Endothelial cell of umbilical vein (primary cell): ENCODE data around the gene MNAT1. TPM values are rescaled to one million over a fixed set of nuclear protein-coding genes. Genes with fewer than 3 reads are reported as not detected.

Source experiments
- BruUV-seq: library from RNA; stranded (reverse); fragments of 400-500 nt; replicated peaks from 2 replicates; lab custom pipeline; 2021; lab: Mats Ljungman, UMichigan
- CTCF ChIA-PET: fragments of 300-600, 350-600 bp; sonication (Branson Sonifier 250); formaldehyde crosslinking; loops from one replicate; lab custom pipeline; 2021; ENCODE audit warnings: antibody characterized with exemption, inconsistent platforms; lab: Charles Lee
- POLR2A ChIA-PET: fragments of 300-600, 350-600 bp; sonication (Branson Sonifier 250); formaldehyde crosslinking; loops from one replicate; lab custom pipeline; 2021; ENCODE audit warnings: antibody characterized with exemption, inconsistent platforms; lab: Charles Lee
- DNase-seq: peaks from one replicate; pipeline ENCODE4 v3.0.0-alpha.2; 2011; ENCODE audit warnings: low read depth, low spot score
- FAIRE-seq: peaks from 2 replicates; lab custom pipeline; 2011; peaks lifted over from hg19 to GRCh38; lab: Jason Lieb, UNC
- H2AFZ ChIP-seq: 2 replicates; pipeline ENCODE4 v1.6.0; 2012; ENCODE audit warnings: low read depth, low read length, control low read depth, inconsistent platforms
- H3K27ac ChIP-seq: 2 replicates; pipeline ENCODE4 v1.5.1; 2011; ENCODE audit warnings: low read depth, mild to moderate bottlenecking, control low read depth, low read length, moderate library complexity; ENCODE audit not compliant: insufficient read depth
- H3K27me3 ChIP-seq, 2 experiments: 2 replicates each; pipeline versions ENCODE4 v1.6.0 to v1.6.1; 2011; ENCODE audit warnings: low read length in 2 of 2, mixed read lengths in 1 of 2; ENCODE audit not compliant: control insufficient read depth in 2 of 2, insufficient read depth in 2 of 2
- H3K36me3 ChIP-seq, 2 experiments: 2 replicates in 1 of 2; 3 replicates in 1 of 2; pipeline ENCODE4 v1.5.1; 2011; ENCODE audit warnings: low read length in 2 of 2, mild to moderate bottlenecking in 1 of 2, moderate library complexity in 1 of 2; ENCODE audit not compliant: control insufficient read depth in 2 of 2, insufficient read depth in 2 of 2; ENCODE audit errors: extremely low read depth in 1 of 2
- H3K4me1 ChIP-seq: 3 replicates; pipeline ENCODE4 v1.5.1; 2011; ENCODE audit warnings: mild to moderate bottlenecking, low read length; ENCODE audit not compliant: control insufficient read depth, insufficient read depth; ENCODE audit errors: extremely low read depth
- H3K4me2 ChIP-seq: 2 replicates; pipeline ENCODE4 v1.6.1; 2011; ENCODE audit warnings: low read length, control low read depth, mixed read lengths; ENCODE audit not compliant: insufficient read depth
- H3K4me3 ChIP-seq, 3 experiments: fragments of 200-600 bp in 1 of 3; sonication (generic), shearing (Covaris generic) in 1 of 3; replicated peaks in 1 of 3; 2 replicates each; pipeline ENCODE4 v1.5.1; 2011 to 2016; ENCODE audit warnings: control low read depth in 3 of 3, low read length in 3 of 3, mild to moderate bottlenecking in 2 of 3, inconsistent platforms in 1 of 3, low read depth in 1 of 3, moderate library complexity in 1 of 3; ENCODE audit not compliant: insufficient read depth in 1 of 3
- H3K79me2 ChIP-seq: 2 replicates; pipeline ENCODE4 v1.6.0; 2012; ENCODE audit warnings: low read length, inconsistent platforms; ENCODE audit not compliant: control insufficient read depth, insufficient read depth
- H3K9ac ChIP-seq: replicated peaks from 2 replicates; pipeline ENCODE3; 2011; ENCODE audit warnings: low read length, control low read depth; ENCODE audit not compliant: insufficient read depth; ENCODE audit errors: extremely low read depth
- H3K9me1 ChIP-seq: replicated peaks from 3 replicates; pipeline ENCODE4 v1.6.0; 2011; ENCODE audit warnings: mild to moderate bottlenecking, low read length; ENCODE audit not compliant: control insufficient read depth, insufficient read depth; ENCODE audit errors: extremely low read depth
- H3K9me3 ChIP-seq: replicated peaks from 2 replicates; pipeline ENCODE4 v1.5.1; 2012; ENCODE audit warnings: low read length, inconsistent platforms; ENCODE audit not compliant: control insufficient read depth, insufficient read depth
- H4K20me1 ChIP-seq: replicated peaks from 2 replicates; pipeline ENCODE3; 2011; ENCODE audit warnings: mild to moderate bottlenecking, low read length; ENCODE audit not compliant: control insufficient read depth, insufficient read depth; ENCODE audit errors: extremely low read depth
- EZH2 ChIP-seq: IDR thresholded peaks from 2 replicates; pipeline ENCODE4 v1.6.1; 2012; ENCODE audit warnings: borderline replicate concordance, low read depth, mild to moderate bottlenecking, moderate library complexity, low read length, inconsistent platforms; ENCODE audit not compliant: severe bottlenecking
- FOS ChIP-seq: IDR thresholded peaks from 2 replicates; pipeline ENCODE4 v1.6.1; 2011; ENCODE audit warnings: mild to moderate bottlenecking, low read length, moderate library complexity, borderline replicate concordance; ENCODE audit not compliant: insufficient read depth
- GATA2 ChIP-seq: IDR thresholded peaks from 2 replicates; pipeline ENCODE4 v1.7.0; 2011; ENCODE audit warnings: low read depth, mild to moderate bottlenecking, moderate library complexity, mixed read lengths, low read length; ENCODE audit not compliant: insufficient read length, insufficient read depth
- JUN ChIP-seq: IDR thresholded peaks from 2 replicates; pipeline ENCODE4 v1.6.1; 2011; ENCODE audit warnings: borderline replicate concordance, low read depth; ENCODE audit not compliant: insufficient read length, insufficient read depth
- MYC ChIP-seq: IDR thresholded peaks from one replicate; pipeline ENCODE4 v1.6.1; 2011; ENCODE audit warnings: mild to moderate bottlenecking, low read depth, low read length
- POLR2A ChIP-seq: IDR thresholded peaks from 2 replicates; pipeline ENCODE4 v1.6.1; 2012; ENCODE audit warnings: low read depth, mild to moderate bottlenecking, control low read depth, low read length
- POLR2AphosphoS5 ChIP-seq: IDR thresholded peaks from 2 replicates; pipeline ENCODE4 v1.6.1; 2012; ENCODE audit warnings: low read depth, mild to moderate bottlenecking, control low read depth, low read length, moderate library complexity; ENCODE audit not compliant: insufficient read depth
- dilution Hi-C: fragments of 300-500 bp; cut with MboI; formaldehyde crosslinking; loops from one replicate; pipeline ENCODE4 v1.15.0; 2019; ENCODE audit warnings: low sequenced_read_pairs; ENCODE audit not compliant: extremely low pct_ligation_motif_present
- intact Hi-C: fragments of 100-400 bp; cut with micrococcal nuclease; formaldehyde crosslinking; loops from one replicate; pipeline ENCODE4 v1.10.0; 2022
- polyA plus RNA-seq, 4 experiments: library from polyadenylated mRNA; depleted of rRNA in 3 of 4; stranded (reverse) in 3 of 4; unstranded in 1 of 4; fragments of >200 nt; gene quantifications; 2 replicates each; pipeline versions ENCODE4 v1.2.1 to v1.2.3, GENCODE V29; 2011 to 2012; ENCODE audit warnings: missing spikeins in 1 of 4
- total RNA-seq: library from RNA; stranded (reverse); gene quantifications from 2 replicates; pipeline ENCODE4 v1.2.3, GENCODE V29; 2021
- TF ChIP-seq, protein P1 (sequence below): IDR thresholded peaks from 2 replicates; pipeline ENCODE4 v1.6.1; 2011; ENCODE audit not compliant: insufficient read depth, insufficient read length
- TF ChIP-seq, protein P2 (sequence below), 2 donors: IDR thresholded peaks; 1 replicate in 1 of 2; 2 replicates in 1 of 2; pipeline ENCODE4 v1.5.1; 2011; ENCODE audit warnings: low read length in 2 of 2, mild to moderate bottlenecking in 2 of 2, moderate library complexity in 2 of 2, control low read depth in 1 of 2, inconsistent platforms in 1 of 2, low read depth in 1 of 2; ENCODE audit not compliant: insufficient read depth in 1 of 2; ENCODE audit errors: extremely low read depth in 1 of 2

The MNAT1 gene
- total and polyA plus RNA-seq, 2 donors (not counting 3 experiments of a cell fraction or from before 2014, with no cell fraction given): 35.7 to 55.7 TPM

- H3K4me3 ChIP-seq: no peak overlapping the region
- H3K9me1 ChIP-seq: no peaks in the 10 kb centered on the region
- ChIA-PET CTCF (interaction anchor here (1.2 kb wide), 1 partner anchor 12 kb away, joined by 3 read pairs; no protein-coding TSS in a partner anchor), POLR2A (no interaction called here)
- no peaks in the 10 kb centered on the region for H4K20me1 ChIP-seq
- no peaks in the 10 kb centered on the region for H3K4me1 ChIP-seq
- H2AFZ ChIP-seq: no peak overlapping the region
- DNase-seq: no peak
- no peaks in the 10 kb centered on the region for H3K9me3 ChIP-seq
- H3K4me2 ChIP-seq: no peak overlapping the region
- no peak for TF ChIP-seq POLR2AphosphoS5
- TF ChIP-seq POLR2A: no peak
- no peak for TF ChIP-seq JUN
- no peak for TF ChIP-seq GATA2
- TF ChIP-seq, protein P1, sequence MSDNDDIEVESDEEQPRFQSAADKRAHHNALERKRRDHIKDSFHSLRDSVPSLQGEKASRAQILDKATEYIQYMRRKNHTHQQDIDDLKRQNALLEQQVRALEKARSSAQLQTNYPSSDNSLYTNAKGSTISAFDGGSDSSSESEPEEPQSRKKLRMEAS: no peak
- no peak for TF ChIP-seq MYC
- TF ChIP-seq EZH2: no peak
- TF ChIP-seq, protein P2, sequence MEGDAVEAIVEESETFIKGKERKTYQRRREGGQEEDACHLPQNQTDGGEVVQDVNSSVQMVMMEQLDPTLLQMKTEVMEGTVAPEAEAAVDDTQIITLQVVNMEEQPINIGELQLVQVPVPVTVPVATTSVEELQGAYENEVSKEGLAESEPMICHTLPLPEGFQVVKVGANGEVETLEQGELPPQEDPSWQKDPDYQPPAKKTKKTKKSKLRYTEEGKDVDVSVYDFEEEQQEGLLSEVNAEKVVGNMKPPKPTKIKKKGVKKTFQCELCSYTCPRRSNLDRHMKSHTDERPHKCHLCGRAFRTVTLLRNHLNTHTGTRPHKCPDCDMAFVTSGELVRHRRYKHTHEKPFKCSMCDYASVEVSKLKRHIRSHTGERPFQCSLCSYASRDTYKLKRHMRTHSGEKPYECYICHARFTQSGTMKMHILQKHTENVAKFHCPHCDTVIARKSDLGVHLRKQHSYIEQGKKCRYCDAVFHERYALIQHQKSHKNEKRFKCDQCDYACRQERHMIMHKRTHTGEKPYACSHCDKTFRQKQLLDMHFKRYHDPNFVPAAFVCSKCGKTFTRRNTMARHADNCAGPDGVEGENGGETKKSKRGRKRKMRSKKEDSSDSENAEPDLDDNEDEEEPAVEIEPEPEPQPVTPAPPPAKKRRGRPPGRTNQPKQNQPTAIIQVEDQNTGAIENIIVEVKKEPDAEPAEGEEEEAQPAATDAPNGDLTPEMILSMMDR (IDR thresholded peaks at IDR 0.05; ENCODE audit: extremely low read depth in 1 of 2, insufficient read depth in 1 of 2, low read depth in 1 of 2, low read length in 2 of 2): no peak
- no peak for TF ChIP-seq FOS
- no peaks in the 10 kb centered on the region for H3K79me2 ChIP-seq
- no peaks in the 10 kb centered on the region for H3K27me3 ChIP-seq
- no peak for FAIRE-seq
- intact Hi-C loops (no loop called here), dilution Hi-C loops (no loop called here)
- no peak overlapping the region for H3K27ac ChIP-seq
- H3K36me3 ChIP-seq: no peaks in the 10 kb centered on the region
- no TSS peak for BruUV-seq
- no peak overlapping the region for H3K9ac ChIP-seq
These were observed 128.7 kb downstream of the MNAT1 start for GRCh38 chr14:60863249-60863648.
